A549 (cell line): ENCODE results near the gene OPCML. TPM values are rescaled to one million over a fixed set of nuclear protein-coding genes. Genes with fewer than 3 reads are reported as not detected.

Source experiments
- ATAC-seq, 2 experiments: fragments of 200-7000 bp in 1 of 2; fragments of >200 bp in 1 of 2; cut with Nextera tagmentation in 1 of 2; cut with Tn5 transposase in 1 of 2; 3 replicates each; pipeline versions ENCODE4 v1.8.0 to v1.9.1; 2018 to 2020; ENCODE audit warnings: mild to moderate bottlenecking in 1 of 2, moderate library complexity in 1 of 2
- CTCF ChIA-PET: fragments of 300-600 bp; sonication (Branson Sonifier 250); formaldehyde crosslinking; extraction: SDS; loops from one replicate; lab custom pipeline; 2021; ENCODE audit warnings: antibody characterized with exemption, inconsistent platforms; lab: Yijun Ruan, JAX
- POLR2A ChIA-PET: fragments of 350-600 bp; formaldehyde crosslinking; extraction: SDS; loops from one replicate; lab custom pipeline; 2021; ENCODE audit warnings: antibody characterized with exemption, inconsistent platforms; lab: Yijun Ruan, JAX
- DNase-seq, 2 experiments: peaks; one replicate each; pipeline versions ENCODE4 v3.0.0 to v3.0.0-alpha.2; 2011 to 2016; ENCODE audit warnings: low read depth in 1 of 2, low spot score in 1 of 2
- FAIRE-seq: peaks from 2 replicates; lab custom pipeline; 2011; peaks lifted over from hg19 to GRCh38; lab: Jason Lieb, UNC
- H3K27ac ChIP-seq, 2 experiments: fragments of >200 bp; sonication (Bioruptor Twin); formaldehyde crosslinking; 3 replicates each; pipeline ENCODE4 v1.5.1; 2016 to 2017
- H3K4me1 ChIP-seq: fragments of >200 bp; sonication (Bioruptor Twin); formaldehyde crosslinking; 3 replicates; pipeline ENCODE4 v1.6.1; 2016
- H3K4me2 ChIP-seq: fragments of >200 bp; sonication (Bioruptor Twin); formaldehyde crosslinking; 3 replicates; pipeline ENCODE4 v1.6.1; 2016
- H3K4me3 ChIP-seq: fragments of >200 bp; sonication (Bioruptor Twin); formaldehyde crosslinking; 3 replicates; pipeline ENCODE4 v1.5.1; 2016
- H3K9me3 ChIP-seq: fragments of >200 bp; sonication (Bioruptor Twin); formaldehyde crosslinking; 3 replicates; pipeline ENCODE4 v1.6.1; 2016
- CBX2 ChIP-seq: fragments of 200-600 bp; sonication (generic); IDR thresholded peaks from 2 replicates; pipeline ENCODE4 v1.6.1; 2016; ENCODE audit warnings: low read depth, mild to moderate bottlenecking, borderline replicate concordance
- CBX8 ChIP-seq: fragments of 200-600 bp; sonication (generic); IDR thresholded peaks from 2 replicates; pipeline ENCODE4 v1.6.1; 2016
- E2F6 ChIP-seq: IDR thresholded peaks from 2 replicates; pipeline ENCODE4 v1.6.1; 2012; ENCODE audit warnings: low read depth, borderline replicate concordance
- EHMT2 ChIP-seq: fragments of 200-600 bp; sonication (generic); IDR thresholded peaks from 2 replicates; pipeline ENCODE4 v1.6.1; 2016; ENCODE audit warnings: antibody characterized with exemption, low read depth, mild to moderate bottlenecking, moderate library complexity
- ELK1 ChIP-seq: fragments of 150-350 bp; IDR thresholded peaks from 2 replicates; pipeline ENCODE4 v1.6.1; 2014; ENCODE audit warnings: low read depth, mild to moderate bottlenecking, low read length
- FOSB ChIP-seq: fragments of 250-450 bp; sonication (Bioruptor Pico); IDR thresholded peaks from 2 replicates; pipeline ENCODE4 v1.5.0; 2020; ENCODE audit warnings: mild to moderate bottlenecking, moderate library complexity
- FOXS1 ChIP-seq: fragments of 250-450 bp; sonication (Bioruptor Pico); IDR thresholded peaks from 2 replicates; pipeline ENCODE4 v1.5.0; 2020; ENCODE audit warnings: mild to moderate bottlenecking, moderate library complexity
- HDAC2 ChIP-seq: fragments of 200-600 bp; sonication (generic); IDR thresholded peaks from 2 replicates; pipeline ENCODE4 v1.6.1; 2016
- HEYL ChIP-seq: fragments of 250-450 bp; sonication (Bioruptor Pico); IDR thresholded peaks from 2 replicates; pipeline ENCODE4 v1.8.0; 2021; ENCODE audit warnings: mild to moderate bottlenecking, moderate library complexity
- HOXB5 ChIP-seq: fragments of 250-450 bp; sonication (Bioruptor Pico); IDR thresholded peaks from 2 replicates; pipeline ENCODE4 v1.5.0; 2020; ENCODE audit warnings: mild to moderate bottlenecking, moderate library complexity
- MAFK ChIP-seq: fragments of 450-650 bp; IDR thresholded peaks from 2 replicates; pipeline ENCODE4 v1.6.1; 2014; ENCODE audit not compliant: partially characterized antibody
- MYC ChIP-seq: IDR thresholded peaks from 2 replicates; pipeline ENCODE4 v1.6.1; 2012; ENCODE audit warnings: mild to moderate bottlenecking, inconsistent platforms, low read length, improper control_type of control experiment, borderline replicate concordance
- REST ChIP-seq: fragments of 200-600 bp; sonication (generic); IDR thresholded peaks from 2 replicates; pipeline ENCODE4 v1.6.1; 2016; ENCODE audit warnings: antibody characterized with exemption, mild to moderate bottlenecking, moderate library complexity
- RFX5 ChIP-seq: fragments of 450-650 bp; IDR thresholded peaks from 2 replicates; pipeline ENCODE4 v1.7.1; 2014; ENCODE audit warnings: antibody characterized with exemption, mild to moderate bottlenecking, moderate library complexity
- TFCP2L1 ChIP-seq: fragments of 250-450 bp; sonication (Bioruptor Pico); IDR thresholded peaks from 2 replicates; pipeline ENCODE4 v1.5.0; 2021; ENCODE audit warnings: mild to moderate bottlenecking
- TP53 ChIP-seq: fragments of 250-450 bp; sonication (Bioruptor Pico); IDR thresholded peaks from 2 replicates; pipeline ENCODE4 v1.5.0; 2021; ENCODE audit warnings: mild to moderate bottlenecking, moderate library complexity
- WGBS: methylation state at CpG from one replicate; pipeline ENCODE4 v1.1.6; 2017; ENCODE audit errors: missing lambda C conversion rate; 5-methylcytosine and 5-hydroxymethylcytosine counted together
- polyA plus RNA-seq, 4 experiments: library from polyadenylated mRNA; depleted of rRNA in 3 of 4; stranded (reverse); fragments of >200 nt; fragmentation: RNase III in 1 of 4; extraction: RNeasy Plus Mini Kit Qiagen cat#74134 plus additional on column Dnase treatment in 1 of 4; gene quantifications; 2 replicates in 3 of 4; 3 replicates in 1 of 4; pipeline ENCODE4 v1.2.3, GENCODE V29; 2011 to 2017
- TF ChIP-seq, protein P1 (sequence below): IDR thresholded peaks from 2 replicates; pipeline ENCODE4 v1.6.1; 2012
- TF ChIP-seq, protein P2 (sequence below): fragments of >200 bp; sonication (Bioruptor Twin); formaldehyde crosslinking; IDR thresholded peaks from 3 replicates; pipeline ENCODE4 v1.6.1; 2016

Gene OPCML
- polyA plus RNA-seq, 2 of the 4 experiments (the other 2 are of a cell fraction), result not detected

DNA sequence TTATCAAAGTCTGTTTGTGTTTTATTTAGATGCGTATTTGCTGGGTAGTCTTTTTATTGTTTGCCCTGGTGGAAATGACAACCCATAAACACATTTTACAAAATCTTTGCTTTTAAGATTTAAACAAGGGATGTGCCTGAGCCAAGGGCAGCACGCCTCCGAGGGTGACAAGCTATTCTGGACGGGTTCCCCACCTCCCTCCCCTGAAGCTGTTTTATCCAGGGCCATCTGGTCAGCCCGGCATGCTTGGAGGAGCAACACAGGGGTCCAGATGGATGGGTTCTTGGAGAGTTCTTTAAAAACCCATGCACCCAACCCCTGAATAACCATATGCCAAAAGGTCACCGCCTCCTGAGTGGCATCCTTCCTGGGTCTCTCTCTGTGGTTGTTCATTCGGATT is 408.9 kb downstream of the OPCML start:
- ChIA-PET CTCF (no interaction called here), POLR2A (no interaction called here)
- FAIRE-seq (no peak), DNase-seq (no peak), ATAC-seq (no peak)
- 2% methylated on average over 7 of the region's 7 CpGs for WGBS
- H3K4me2 ChIP-seq, result no peak overlapping the region
- TF ChIP-seq TP53, result no peak
- TF ChIP-seq CBX8, result no peak
- no peak for TF ChIP-seq RFX5
- TF ChIP-seq FOSB (CRISPR knock-in tag), result no peak
- TF ChIP-seq CBX2, result no peak
- TF ChIP-seq, protein P1, sequence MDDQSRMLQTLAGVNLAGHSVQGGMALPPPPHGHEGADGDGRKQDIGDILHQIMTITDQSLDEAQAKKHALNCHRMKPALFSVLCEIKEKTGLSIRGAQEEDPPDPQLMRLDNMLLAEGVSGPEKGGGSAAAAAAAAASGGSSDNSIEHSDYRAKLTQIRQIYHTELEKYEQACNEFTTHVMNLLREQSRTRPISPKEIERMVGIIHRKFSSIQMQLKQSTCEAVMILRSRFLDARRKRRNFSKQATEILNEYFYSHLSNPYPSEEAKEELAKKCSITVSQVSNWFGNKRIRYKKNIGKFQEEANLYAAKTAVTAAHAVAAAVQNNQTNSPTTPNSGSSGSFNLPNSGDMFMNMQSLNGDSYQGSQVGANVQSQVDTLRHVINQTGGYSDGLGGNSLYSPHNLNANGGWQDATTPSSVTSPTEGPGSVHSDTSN, result no peak
- no peak for TF ChIP-seq EHMT2
- TF ChIP-seq, protein P2, sequence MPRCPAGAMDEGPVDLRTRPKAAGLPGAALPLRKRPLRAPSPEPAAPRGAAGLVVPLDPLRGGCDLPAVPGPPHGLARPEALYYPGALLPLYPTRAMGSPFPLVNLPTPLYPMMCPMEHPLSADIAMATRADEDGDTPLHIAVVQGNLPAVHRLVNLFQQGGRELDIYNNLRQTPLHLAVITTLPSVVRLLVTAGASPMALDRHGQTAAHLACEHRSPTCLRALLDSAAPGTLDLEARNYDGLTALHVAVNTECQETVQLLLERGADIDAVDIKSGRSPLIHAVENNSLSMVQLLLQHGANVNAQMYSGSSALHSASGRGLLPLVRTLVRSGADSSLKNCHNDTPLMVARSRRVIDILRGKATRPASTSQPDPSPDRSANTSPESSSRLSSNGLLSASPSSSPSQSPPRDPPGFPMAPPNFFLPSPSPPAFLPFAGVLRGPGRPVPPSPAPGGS, result no peak
- TF ChIP-seq TFCP2L1 (CRISPR knock-in tag), result no peak
- TF ChIP-seq HEYL (CRISPR knock-in tag), result no peak
- no peak for TF ChIP-seq MYC
- no peak for TF ChIP-seq HOXB5 (CRISPR knock-in tag)
- TF ChIP-seq REST, result no peak
- TF ChIP-seq FOXS1 (CRISPR knock-in tag), result no peak
- TF ChIP-seq ELK1, result no peak
- no peak for TF ChIP-seq E2F6
- H3K9me3 ChIP-seq, result no peaks in the 10 kb centered on the region
- no peak overlapping the region for H3K4me3 ChIP-seq
- H3K27ac ChIP-seq, result no peak overlapping the region
- no peaks in the 10 kb centered on the region for H3K4me1 ChIP-seq

DNA sequence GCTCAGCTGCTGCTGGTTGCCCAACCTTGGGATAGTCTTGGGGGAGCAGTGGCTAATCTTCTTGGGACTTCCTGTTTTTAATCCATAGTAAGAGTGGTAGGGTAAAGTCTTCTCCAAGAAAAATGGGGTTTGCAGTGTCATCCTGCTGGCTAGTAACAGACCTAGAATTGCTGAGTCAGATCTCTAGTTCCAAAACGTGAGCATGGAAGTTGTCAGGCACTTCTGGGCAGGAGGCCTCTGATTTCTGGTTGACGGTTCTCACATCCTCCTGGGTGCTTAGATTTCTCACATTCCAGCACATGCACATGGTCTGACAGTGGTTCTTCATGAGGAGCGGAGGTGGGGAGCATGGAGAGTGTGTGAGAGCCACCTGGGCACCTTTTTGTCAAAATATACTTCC is 410.0 kb downstream of the OPCML start:
- TF ChIP-seq MAFK (peak; percentile 75), REST (no peak), HDAC2 (no peak)
- TF ChIP-seq, all 56 proteins: peak for 1
- ChIA-PET POLR2A (no interaction called here), CTCF (no interaction called here)
- H3K27ac ChIP-seq, result no peak overlapping the region
- no peak overlapping the region for H3K4me3 ChIP-seq
- no peaks in the 10 kb centered on the region for H3K9me3 ChIP-seq
- ATAC-seq (no peak), FAIRE-seq (no peak), DNase-seq (no peak)
- WGBS, result 8% methylated on average over 3 of the region's 3 CpGs
- H3K4me1 ChIP-seq, result no peaks in the 10 kb centered on the region
- no peak overlapping the region for H3K4me2 ChIP-seq
